H9 (cell line): Measurements from ENCODE around the gene SCRN1. TPM values are rescaled to one million over a fixed set of nuclear protein-coding genes. Genes with fewer than 3 reads are reported as not detected.

Source experiments
- DNase-seq: peaks from one replicate; pipeline ENCODE4 v3.0.0-alpha.2; 2017
- H2AFZ ChIP-seq: one replicate; pipeline ENCODE4 v1.6.1; 2013; ENCODE audit warnings: mild to moderate bottlenecking, low read length, control low read depth, moderate library complexity
- H2AK5ac ChIP-seq: 2 replicates; pipeline ENCODE4 v1.6.1; 2013; ENCODE audit warnings: low read length, control low read depth, mixed read lengths; ENCODE audit not compliant: insufficient read length
- H2BK120ac ChIP-seq: one replicate; pipeline ENCODE4 v1.6.1; 2013; ENCODE audit warnings: low read depth, mild to moderate bottlenecking, low read length, control low read depth, inconsistent platforms; ENCODE audit not compliant: poor library complexity, severe bottlenecking
- H2BK12ac ChIP-seq: 2 replicates; pipeline ENCODE4 v1.6.1; 2013; ENCODE audit warnings: low read length, control low read depth, mixed read lengths, low read depth; ENCODE audit not compliant: insufficient read length
- H2BK15ac ChIP-seq: 2 replicates; pipeline ENCODE4 v1.6.1; 2013; ENCODE audit warnings: low read depth, low read length, control low read depth
- H2BK20ac ChIP-seq: one replicate; pipeline ENCODE4 v1.6.1; 2013; ENCODE audit warnings: low read depth, mild to moderate bottlenecking, low read length, control low read depth, inconsistent platforms; ENCODE audit not compliant: poor library complexity, severe bottlenecking
- H2BK5ac ChIP-seq: 2 replicates; pipeline ENCODE4 v1.6.1; 2013; ENCODE audit warnings: low read length, control low read depth, mixed read lengths; ENCODE audit not compliant: insufficient read length
- H3K14ac ChIP-seq: 2 replicates; pipeline ENCODE4 v1.6.1; 2013; ENCODE audit warnings: low read length, control low read depth; ENCODE audit not compliant: insufficient read depth
- H3K18ac ChIP-seq: 2 replicates; pipeline ENCODE4 v1.6.1; 2013; ENCODE audit warnings: low read depth, mild to moderate bottlenecking, mixed read lengths, low read length, control low read depth; ENCODE audit not compliant: insufficient read length
- H3K23ac ChIP-seq: 2 replicates; pipeline ENCODE4 v1.6.1; 2013; ENCODE audit warnings: low read length, control low read depth, mixed read lengths, low read depth; ENCODE audit not compliant: insufficient read length
- H3K23me2 ChIP-seq: 2 replicates; pipeline ENCODE4 v1.6.1; 2013; ENCODE audit warnings: low read depth, mild to moderate bottlenecking, mixed read lengths, low read length, control low read depth; ENCODE audit not compliant: insufficient read length, poor library complexity, severe bottlenecking
- H3K27ac ChIP-seq: 2 replicates; pipeline ENCODE4 v1.5.1; 2013; ENCODE audit warnings: low read length, control low read depth, mixed read lengths, low read depth; ENCODE audit not compliant: insufficient read length
- H3K27me3 ChIP-seq: 2 replicates; pipeline ENCODE4 v1.6.1; 2013; ENCODE audit warnings: low read length, control low read depth, inconsistent platforms; ENCODE audit not compliant: insufficient read depth
- H3K4ac ChIP-seq: 2 replicates; pipeline ENCODE4 v1.6.1; 2013; ENCODE audit warnings: low read depth, mild to moderate bottlenecking, control low read depth, inconsistent platforms, low read length, moderate library complexity
- H3K4me1 ChIP-seq: 2 replicates; pipeline ENCODE4 v1.6.1; 2013; ENCODE audit warnings: low read length, control low read depth, inconsistent platforms; ENCODE audit not compliant: insufficient read depth
- H3K4me2 ChIP-seq: 2 replicates; pipeline ENCODE4 v1.6.1; 2013; ENCODE audit warnings: low read length, control low read depth, mixed read lengths; ENCODE audit not compliant: insufficient read length, insufficient read depth
- H3K56ac ChIP-seq: 2 replicates; pipeline ENCODE4 v1.6.1; 2013; ENCODE audit warnings: low read depth, mild to moderate bottlenecking, mixed read lengths, low read length, control low read depth; ENCODE audit not compliant: insufficient read length
- H3K79me1 ChIP-seq: 2 replicates; pipeline ENCODE4 v1.6.1; 2013; ENCODE audit warnings: low read depth, mild to moderate bottlenecking, moderate library complexity, low read length, control low read depth, inconsistent platforms; ENCODE audit not compliant: insufficient read depth, poor library complexity, severe bottlenecking
- H3K79me2 ChIP-seq: 2 replicates; pipeline ENCODE4 v1.6.1; 2013; ENCODE audit warnings: low read length, control low read depth, inconsistent platforms; ENCODE audit not compliant: insufficient read depth
- H3K9ac ChIP-seq: 2 replicates; pipeline ENCODE4 v1.6.1; 2013; ENCODE audit warnings: low read length, control low read depth, mixed read lengths; ENCODE audit not compliant: insufficient read length; ENCODE audit errors: extremely low read depth
- H3K9me3 ChIP-seq: one replicate; pipeline ENCODE4 v1.6.1; 2013; ENCODE audit warnings: low read depth, low read length, inconsistent platforms; ENCODE audit not compliant: control insufficient read depth
- H3T11ph ChIP-seq: one replicate; pipeline ENCODE4 v1.6.1; 2013; ENCODE audit warnings: mild to moderate bottlenecking, low read length, control low read depth, inconsistent platforms
- H4K20me1 ChIP-seq: one replicate; pipeline ENCODE4 v1.6.1; 2013; ENCODE audit not compliant: control insufficient read depth, insufficient read length, insufficient read depth
- H4K5ac ChIP-seq: 2 replicates; pipeline ENCODE4 v1.6.1; 2013; ENCODE audit warnings: low read depth, mild to moderate bottlenecking, mixed read lengths, low read length, control low read depth; ENCODE audit not compliant: insufficient read length
- H4K8ac ChIP-seq: replicated peaks from 2 replicates; pipeline ENCODE4 v1.6.1; 2013; ENCODE audit warnings: low read length, control low read depth, mixed read lengths, low read depth; ENCODE audit not compliant: insufficient read length
- H4K91ac ChIP-seq: 2 replicates; pipeline ENCODE4 v1.6.1; 2013; ENCODE audit warnings: low read depth, mild to moderate bottlenecking, moderate library complexity, mixed read lengths, low read length, control low read depth; ENCODE audit not compliant: insufficient read length
- H3K27ac Mint-ChIP-seq, 3 experiments: 2 replicates in 2 of 3; 3 replicates in 1 of 3; pipeline ENCODE4 v1.8.0; 2020 to 2021; ENCODE audit warnings: mixed read lengths in 3 of 3, mild to moderate bottlenecking in 1 of 3, moderate library complexity in 1 of 3
- H3K27me3 Mint-ChIP-seq: 2 replicates; pipeline ENCODE4 v1.8.0; 2021; ENCODE audit warnings: low read depth, mild to moderate bottlenecking, moderate library complexity, mixed read lengths
- H3K36me3 Mint-ChIP-seq, 3 experiments: 2 replicates in 2 of 3; 3 replicates in 1 of 3; pipeline ENCODE4 v1.8.0; 2020 to 2021; ENCODE audit warnings: low read depth in 3 of 3, mixed read lengths in 3 of 3; ENCODE audit not compliant: insufficient read depth in 1 of 3
- H3K4me1 Mint-ChIP-seq, 2 experiments: 2 replicates each; pipeline ENCODE4 v1.8.0; 2020; ENCODE audit warnings: mixed read lengths in 2 of 2
- H3K4me3 Mint-ChIP-seq, 2 experiments: 2 replicates in 1 of 2; 3 replicates in 1 of 2; pipeline ENCODE4 v1.8.0; 2020 to 2021; ENCODE audit warnings: mild to moderate bottlenecking in 2 of 2, mixed read lengths in 2 of 2, moderate library complexity in 1 of 2
- H3K9me3 Mint-ChIP-seq, 2 experiments: 2 replicates in 1 of 2; 3 replicates in 1 of 2; pipeline ENCODE4 v1.8.0; 2020; ENCODE audit warnings: mild to moderate bottlenecking in 2 of 2, mixed read lengths in 2 of 2, moderate library complexity in 1 of 2
- CTCF ChIP-seq: fragments of 200-600 bp; sonication (generic); conservative IDR thresholded peaks from 3 replicates; pipeline ENCODE4 v1.8.0; 2021; ENCODE audit warnings: antibody characterized with exemption, mild to moderate bottlenecking
- WGBS: extraction: QIAGEN DNeasy Blood & Tissue Kit; methylation state at CpG from one replicate; pipeline ENCODE4 v1.1.7; 2013; ENCODE audit warnings: missing lambda C conversion rate, low lambda C conversion rate, mixed read lengths; ENCODE audit not compliant: insufficient read length; ENCODE audit errors: extremely low coverage; 5-methylcytosine and 5-hydroxymethylcytosine counted together
- total RNA-seq: library from RNA; stranded (reverse); gene quantifications from 2 replicates; pipeline ENCODE4 v1.2.1, GENCODE V29; 2021

Gene SCRN1
- total RNA-seq, 1 experiment from 2014 or later, result 101 TPM

GRCh38 chr7:29950480-29950879, 39.1 kb downstream of the SCRN1 start:
- H3K23me2 ChIP-seq, result no peaks in the 10 kb centered on the region
- no peak overlapping the region for H3K14ac ChIP-seq
- H3K27me3 ChIP-seq, result no peaks in the 10 kb centered on the region
- no peak overlapping the region for H3K9ac ChIP-seq
- Mint-ChIP-seq H3K4me3 (no peak overlapping the region), H3K27ac (no peak overlapping the region), H3K27me3 (no peaks in the 10 kb centered on the region), H3K36me3 (peaks cover 15 to 85% (median 65%) of the 10 kb centered on the region in 3 experiments; a peak in 6 of 7 replicates), H3K9me3 (no peaks in the 10 kb centered on the region; a peak in 2 of 5 replicates), H3K4me1 (no peaks in the 10 kb centered on the region)
- no peaks in the 10 kb centered on the region for H3K4me1 ChIP-seq
- no peak overlapping the region for H2BK12ac ChIP-seq
- no peaks in the 10 kb centered on the region for H4K20me1 ChIP-seq
- no peak overlapping the region for H3K56ac ChIP-seq
- H3K79me1 ChIP-seq, result no peaks in the 10 kb centered on the region
- no peak overlapping the region for H2BK120ac ChIP-seq
- H2BK5ac ChIP-seq, result no peak overlapping the region
- WGBS, result no CpG with 5 or more reads among the region's 8 CpGs
- no peak overlapping the region for H4K8ac ChIP-seq
- no peak overlapping the region for H3K4ac ChIP-seq
- H3K27ac ChIP-seq, result no peak overlapping the region
- no peak for DNase-seq
- no peaks in the 10 kb centered on the region for H3K79me2 ChIP-seq
- no peak overlapping the region for H4K91ac ChIP-seq
- no peak overlapping the region for H2BK15ac ChIP-seq
- H3K4me2 ChIP-seq, result no peak overlapping the region
- no peaks in the 10 kb centered on the region for H3K9me3 ChIP-seq
- no peak overlapping the region for H3K23ac ChIP-seq
- H2BK20ac ChIP-seq, result no peak overlapping the region
- H3K18ac ChIP-seq, result no peak overlapping the region
- H3T11ph ChIP-seq, result no peak overlapping the region
- H2AFZ ChIP-seq, result no peak overlapping the region
- H2AK5ac ChIP-seq, result no peak overlapping the region
- TF ChIP-seq CTCF, result no peak
- no peak overlapping the region for H4K5ac ChIP-seq
